Thyroid gland (tissue), 4 donors: Measurements from ENCODE around the gene COL6A3. TPM values are rescaled to one million over a fixed set of nuclear protein-coding genes. Genes with fewer than 3 reads are reported as not detected.

Experiments
- DNase-seq, 2 donors: peaks; one replicate each; pipeline ENCODE4 v3.0.0-alpha.2; 2019
- H3K27ac ChIP-seq, 3 donors: fragments of 200-600 bp; sonication (generic); 1 replicate in 2 of 3; 2 replicates in 1 of 3; pipeline ENCODE4 v1.5.1; 2016 to 2019; ENCODE audit warnings: mild to moderate bottlenecking in 1 of 3, moderate library complexity in 1 of 3
- H3K27me3 ChIP-seq: fragments of 200-600 bp; sonication (generic); one replicate; pipeline ENCODE4 v1.5.1; 2019
- H3K36me3 ChIP-seq, 2 donors: fragments of 200-600 bp; sonication (generic); one replicate each; pipeline ENCODE4 v1.5.1; 2016 to 2019
- H3K4me1 ChIP-seq, 2 donors: fragments of 200-600 bp; sonication (generic); one replicate each; pipeline ENCODE4 v1.5.1; 2017 to 2019
- H3K4me3 ChIP-seq, 3 donors: fragments of 200-600 bp; sonication (generic); replicated peaks in 1 of 3; 1 replicate in 2 of 3; 2 replicates in 1 of 3; pipeline ENCODE4 v1.5.1; 2016; ENCODE audit warnings: mild to moderate bottlenecking in 1 of 3
- H3K9me3 ChIP-seq: fragments of 200-600 bp; sonication (generic); one replicate; pipeline ENCODE4 v1.5.1; 2017
- POLR2A ChIP-seq, 2 donors: fragments of 450-650 bp; IDR thresholded peaks; one replicate each; pipeline ENCODE4 v1.6.1; 2017; ENCODE audit warnings: antibody characterized with exemption in 2 of 2, mild to moderate bottlenecking in 2 of 2, moderate library complexity in 1 of 2
- WGBS, 2 donors: methylation state at CpG; one replicate each; pipeline ENCODE4 v1.1.5; 2017; 5-methylcytosine and 5-hydroxymethylcytosine counted together
- intact Hi-C: fragments of 100-400 bp; cut with DNase I; formaldehyde crosslinking; loops from one replicate; pipeline ENCODE4 v1.15.1; 2023
- total RNA-seq, 4 donors: library from RNA; depleted of rRNA; stranded (reverse); fragments of >200 nt; gene quantifications; one replicate each; pipeline ENCODE4 v1.2.3, GENCODE V29; 2016
- TF ChIP-seq, protein P1 (sequence below), 6 experiments: fragments of 200-600 bp in 3 of 6; fragments of 450-650 bp in 3 of 6; sonication (generic) in 3 of 6; IDR thresholded peaks; one replicate each; pipeline ENCODE4 v1.5.1; 2016 to 2019; ENCODE audit warnings: antibody characterized with exemption in 6 of 6, mild to moderate bottlenecking in 2 of 6, inconsistent platforms in 1 of 6, moderate library complexity in 1 of 6

The COL6A3 gene
- total RNA-seq, 4 donors from 2014 or later, result 82.6 to 168 (median 146) TPM

DNA sequence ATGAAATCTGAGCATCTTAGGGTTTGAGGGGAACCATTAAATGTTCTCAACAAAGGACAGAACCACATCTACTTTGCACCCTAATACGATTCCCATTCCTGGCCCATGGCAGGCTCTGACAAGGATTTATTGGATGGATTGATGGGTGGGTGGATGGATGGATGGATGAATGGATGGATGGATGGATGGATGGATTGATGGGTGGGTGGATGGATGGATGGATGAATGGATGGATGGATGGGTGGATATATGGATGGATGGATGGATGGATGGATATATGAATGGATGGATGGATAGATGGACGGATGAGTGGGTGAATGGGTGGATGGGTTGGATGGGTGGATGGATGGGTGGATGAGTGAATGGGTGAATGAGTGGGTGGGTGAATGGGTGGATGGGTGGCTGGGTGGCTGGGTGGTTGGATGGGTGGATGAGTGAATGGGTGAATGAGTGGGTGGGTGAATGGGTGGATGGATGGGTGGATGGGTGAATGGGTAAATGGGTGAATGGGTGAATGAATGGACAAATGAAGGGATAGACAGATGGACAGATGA lies 43.5 kb upstream of the COL6A3 start:
- Histone ChIP-seq H3K27me3 (no peaks in the 10 kb centered on the region), H3K4me3 (no peak overlapping the region), H3K36me3 (no peaks in the 10 kb centered on the region), H3K27ac (no peak overlapping the region), H3K4me1 (peaks cover 0 to 5% of the 10 kb centered on the region in 2 donors), H3K9me3 (no peaks in the 10 kb centered on the region)
- intact Hi-C loops, result no loop called here
- 90 to 94% methylated on average over 2 of the region's 2 CpGs for WGBS, 2 donors
- DNase-seq, result no peak
- TF ChIP-seq POLR2A (IDR thresholded peaks at IDR 0.05), result no peak
- TF ChIP-seq, protein P1, sequence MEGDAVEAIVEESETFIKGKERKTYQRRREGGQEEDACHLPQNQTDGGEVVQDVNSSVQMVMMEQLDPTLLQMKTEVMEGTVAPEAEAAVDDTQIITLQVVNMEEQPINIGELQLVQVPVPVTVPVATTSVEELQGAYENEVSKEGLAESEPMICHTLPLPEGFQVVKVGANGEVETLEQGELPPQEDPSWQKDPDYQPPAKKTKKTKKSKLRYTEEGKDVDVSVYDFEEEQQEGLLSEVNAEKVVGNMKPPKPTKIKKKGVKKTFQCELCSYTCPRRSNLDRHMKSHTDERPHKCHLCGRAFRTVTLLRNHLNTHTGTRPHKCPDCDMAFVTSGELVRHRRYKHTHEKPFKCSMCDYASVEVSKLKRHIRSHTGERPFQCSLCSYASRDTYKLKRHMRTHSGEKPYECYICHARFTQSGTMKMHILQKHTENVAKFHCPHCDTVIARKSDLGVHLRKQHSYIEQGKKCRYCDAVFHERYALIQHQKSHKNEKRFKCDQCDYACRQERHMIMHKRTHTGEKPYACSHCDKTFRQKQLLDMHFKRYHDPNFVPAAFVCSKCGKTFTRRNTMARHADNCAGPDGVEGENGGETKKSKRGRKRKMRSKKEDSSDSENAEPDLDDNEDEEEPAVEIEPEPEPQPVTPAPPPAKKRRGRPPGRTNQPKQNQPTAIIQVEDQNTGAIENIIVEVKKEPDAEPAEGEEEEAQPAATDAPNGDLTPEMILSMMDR (IDR thresholded peaks at IDR 0.05), result no peak

DNA sequence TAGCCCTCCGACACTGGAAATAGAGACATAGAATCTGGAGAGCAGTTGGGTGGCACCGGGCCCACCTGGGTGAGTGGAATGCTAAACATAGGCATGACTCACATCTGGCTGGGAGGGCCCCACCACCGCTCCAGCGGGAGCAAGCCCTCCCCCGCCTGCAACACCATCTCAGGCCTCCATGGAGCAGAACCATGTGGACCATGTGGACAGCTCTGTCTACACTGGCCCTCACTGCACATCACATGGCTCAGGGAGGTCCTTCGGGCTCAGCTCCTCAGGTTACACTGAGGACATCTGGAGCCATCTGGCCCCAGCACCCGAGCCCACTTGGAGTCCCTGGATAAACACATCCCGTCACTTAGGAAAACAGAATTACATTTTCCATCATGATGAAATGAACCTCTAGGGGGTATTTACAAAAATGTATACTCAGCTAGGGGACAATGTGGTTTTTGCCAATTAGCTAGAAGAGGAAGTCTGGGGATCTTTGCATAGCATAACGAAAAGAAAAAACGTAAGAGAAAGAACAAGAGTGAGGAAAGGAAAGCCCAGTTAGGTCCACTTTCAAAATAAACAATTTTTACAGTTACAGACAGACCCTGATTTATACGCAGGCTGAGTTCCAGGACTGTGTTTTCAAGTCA lies 42.4 kb upstream of the COL6A3 start:
- Histone ChIP-seq H3K27me3 (no peaks in the 10 kb centered on the region), H3K36me3 (no peaks in the 10 kb centered on the region), H3K4me1 (peaks cover 0 to 5% of the 10 kb centered on the region in 2 donors), H3K4me3 (no peak overlapping the region), H3K9me3 (no peaks in the 10 kb centered on the region), H3K27ac (no peak overlapping the region)
- no peak for DNase-seq
- intact Hi-C loops, result no loop called here
- TF ChIP-seq, protein P1 (IDR thresholded peaks at IDR 0.05), result no peak
- TF ChIP-seq POLR2A (IDR thresholded peaks at IDR 0.05), result no peak
- WGBS, 2 donors, result 64 to 72% methylated on average over 11 of the region's 11 CpGs

DNA sequence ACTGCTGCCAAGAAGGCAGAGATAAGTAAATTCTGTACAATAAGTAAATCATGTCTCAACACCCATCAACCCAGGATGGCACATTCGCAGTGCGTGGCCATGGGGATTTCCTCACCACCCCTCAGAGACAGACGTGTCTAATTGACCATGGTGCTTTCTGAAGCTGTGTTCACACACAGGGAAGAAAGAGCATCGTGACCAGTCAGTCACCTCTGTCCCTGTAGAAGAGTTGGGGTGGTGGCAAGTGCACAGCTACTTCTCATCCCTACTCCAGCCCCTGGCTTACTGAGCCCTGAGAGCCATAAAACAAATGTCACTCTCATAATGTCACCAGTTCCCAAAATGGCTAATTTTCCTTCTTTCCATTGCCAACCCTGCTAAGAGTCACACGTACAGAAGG lies 41.8 kb upstream of the COL6A3 start:
- no peak overlapping the region for H3K4me3 ChIP-seq
- TF ChIP-seq, protein P1 (IDR thresholded peaks at IDR 0.05), result no peak
- no peak for TF ChIP-seq POLR2A (IDR thresholded peaks at IDR 0.05)
- no peak overlapping the region for H3K27ac ChIP-seq
- DNase-seq, result no peak
- intact Hi-C loops, result no loop called here
- no peaks in the 10 kb centered on the region for H3K9me3 ChIP-seq
- H3K36me3 ChIP-seq, result no peaks in the 10 kb centered on the region
- no peaks in the 10 kb centered on the region for H3K27me3 ChIP-seq
- H3K4me1 ChIP-seq, result peaks cover 0 to 5% of the 10 kb centered on the region in 2 donors
- 87 to 96% methylated on average over 5 of the region's 5 CpGs for WGBS, 2 donors

DNA sequence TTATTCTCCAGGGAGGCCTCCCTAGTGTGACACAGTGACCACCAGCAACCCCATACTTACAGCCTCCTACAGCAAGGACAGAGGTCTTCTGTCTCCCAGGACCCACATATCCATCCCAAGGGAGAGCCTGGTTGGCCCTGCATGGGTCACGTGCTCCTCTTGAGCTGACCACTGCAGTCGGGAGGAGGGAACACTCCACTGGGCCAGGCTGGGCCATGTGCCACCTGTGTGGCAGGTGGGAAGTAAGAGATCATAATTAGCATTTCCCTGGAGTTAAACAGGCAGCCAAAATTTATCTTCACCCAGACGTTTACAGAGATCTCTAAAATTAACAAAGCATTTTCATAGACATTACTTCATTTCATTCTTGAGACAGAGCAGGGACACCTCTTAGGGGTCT lies 39.7 kb upstream of the COL6A3 start:
- 68 to 86% methylated on average over 3 of the region's 3 CpGs for WGBS, 2 donors
- Histone ChIP-seq H3K9me3 (no peaks in the 10 kb centered on the region), H3K4me1 (peaks cover 3 to 14% of the 10 kb centered on the region in 2 donors), H3K27me3 (no peaks in the 10 kb centered on the region), H3K27ac (no peak overlapping the region), H3K4me3 (no peak overlapping the region), H3K36me3 (no peaks in the 10 kb centered on the region)
- no peak for DNase-seq
- intact Hi-C loops, result no loop called here
- no peak for TF ChIP-seq POLR2A (IDR thresholded peaks at IDR 0.05)
- TF ChIP-seq, protein P1 (IDR thresholded peaks at IDR 0.05), result no peak

DNA sequence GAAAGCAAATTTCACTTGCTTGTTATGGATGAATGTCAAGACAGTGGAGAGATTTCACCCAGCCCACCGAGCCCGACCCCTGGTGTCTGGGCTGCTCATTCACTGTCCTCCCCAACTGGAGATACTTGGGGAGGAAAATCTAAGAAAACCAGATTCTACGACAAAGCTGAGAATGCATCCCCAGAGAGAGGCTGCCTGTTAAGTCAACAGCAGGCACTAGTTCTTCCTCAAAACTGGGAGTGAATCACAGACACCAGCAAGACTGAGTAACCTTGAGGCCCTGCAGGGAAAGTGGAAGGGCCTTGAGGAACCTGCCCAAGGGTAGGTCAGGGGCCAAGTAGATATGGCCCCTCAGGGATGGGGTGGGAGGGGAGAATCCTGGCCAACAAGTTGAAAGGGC lies 38.9 kb upstream of the COL6A3 start:
- Histone ChIP-seq H3K36me3 (no peaks in the 10 kb centered on the region), H3K4me3 (no peak overlapping the region), H3K4me1 (peaks cover 3 to 14% of the 10 kb centered on the region in 2 donors), H3K27ac (no peak overlapping the region), H3K27me3 (no peaks in the 10 kb centered on the region), H3K9me3 (no peaks in the 10 kb centered on the region)
- WGBS, 2 donors, result 82 to 87% methylated on average over 3 of the region's 3 CpGs
- no peak for TF ChIP-seq POLR2A (IDR thresholded peaks at IDR 0.05)
- TF ChIP-seq, protein P1 (IDR thresholded peaks at IDR 0.05), result no peak
- DNase-seq, result no peak
- intact Hi-C loops, result no loop called here
